WTC11 (cell line): ENCODE measurements around the gene JOSD1. TPM values are rescaled to one million over a fixed set of nuclear protein-coding genes. Genes with fewer than 3 reads are reported as not detected.

Experiments used
- ATAC-seq: fragments of 200-7000 bp; cut with Tn5 transposase; 2 replicates; pipeline ENCODE4 v1.10.0; 2021; ENCODE audit warnings: mild to moderate bottlenecking, moderate library complexity
- CTCF ChIA-PET: fragments of 300-600 bp; sonication (Branson Sonifier 250); formaldehyde crosslinking; loops from one replicate; lab custom pipeline; 2021; ENCODE audit warnings: antibody characterized with exemption; lab: Charles Lee
- POLR2A ChIA-PET: fragments of 350-600 bp; sonication (Branson Sonifier 250); formaldehyde crosslinking; loops from one replicate; lab custom pipeline; 2021; ENCODE audit warnings: antibody characterized with exemption; lab: Charles Lee
- DNase-seq: peaks from one replicate; pipeline ENCODE4 v3.0.0; 2021; ENCODE audit warnings: low spot score
- H3K27ac Mint-ChIP-seq: 2 replicates; pipeline ENCODE4 v1.8.0; 2021; ENCODE audit warnings: mixed read lengths
- H3K27me3 Mint-ChIP-seq: 2 replicates; pipeline ENCODE4 v1.8.0; 2021; ENCODE audit warnings: low read depth, mild to moderate bottlenecking, moderate library complexity, mixed read lengths
- H3K36me3 Mint-ChIP-seq: 2 replicates; pipeline ENCODE4 v1.8.0; 2021; ENCODE audit warnings: mixed read lengths
- H3K4me1 Mint-ChIP-seq: 2 replicates; pipeline ENCODE4 v1.8.0; 2022; ENCODE audit warnings: mixed read lengths
- H3K4me3 Mint-ChIP-seq: 2 replicates; pipeline ENCODE4 v1.8.0; 2021; ENCODE audit warnings: mild to moderate bottlenecking, moderate library complexity, mixed read lengths
- H3K9me3 Mint-ChIP-seq: 2 replicates; pipeline ENCODE4 v1.8.0; 2021; ENCODE audit warnings: mixed read lengths
- AFF4 ChIP-seq: sonication (generic); formaldehyde crosslinking; IDR thresholded peaks from 2 replicates; pipeline ENCODE4 v1.8.1; 2023; ENCODE audit warnings: mild to moderate bottlenecking, missing genetic modification reagents, borderline replicate concordance
- AR ChIP-seq: fragments of 250-450 bp; sonication (Bioruptor Pico); IDR thresholded peaks from 2 replicates; pipeline ENCODE4 v1.9.0; 2021; ENCODE audit warnings: mild to moderate bottlenecking
- CREB1 ChIP-seq: sonication (generic); formaldehyde crosslinking; IDR thresholded peaks from 2 replicates; pipeline ENCODE4 v1.8.0; 2023; ENCODE audit warnings: mild to moderate bottlenecking, missing genetic modification reagents
- ELF4 ChIP-seq: sonication (generic); formaldehyde crosslinking; IDR thresholded peaks from 2 replicates; pipeline ENCODE4 v1.8.1; 2022; ENCODE audit warnings: low read depth, mild to moderate bottlenecking, moderate library complexity, missing genetic modification reagents
- MAX ChIP-seq: sonication (generic); formaldehyde crosslinking; IDR thresholded peaks from 2 replicates; pipeline ENCODE4 v1.8.0; 2022; ENCODE audit warnings: mild to moderate bottlenecking, missing genetic modification reagents
- MLX ChIP-seq: sonication (generic); formaldehyde crosslinking; IDR thresholded peaks from 2 replicates; pipeline ENCODE4 v1.8.1; 2023; ENCODE audit warnings: mild to moderate bottlenecking, missing genetic modification reagents, moderate library complexity
- MXD4 ChIP-seq: fragments of 250-450 bp; sonication (Bioruptor Pico); IDR thresholded peaks from 2 replicates; pipeline ENCODE4 v1.8.0; 2021; ENCODE audit warnings: mild to moderate bottlenecking, moderate library complexity, borderline replicate concordance
- NFYB ChIP-seq: sonication (generic); formaldehyde crosslinking; conservative IDR thresholded peaks from 2 replicates; pipeline ENCODE4 v1.8.0; 2022; ENCODE audit warnings: low read depth, missing genetic modification reagents
- SMAD4 ChIP-seq: sonication (generic); formaldehyde crosslinking; IDR thresholded peaks from 2 replicates; pipeline ENCODE4 v1.8.0; 2022; ENCODE audit warnings: mild to moderate bottlenecking, missing genetic modification reagents
- SP1 ChIP-seq: sonication (generic); formaldehyde crosslinking; conservative IDR thresholded peaks from 2 replicates; pipeline ENCODE4 v1.8.1; 2022; ENCODE audit warnings: missing genetic modification reagents
- STAT6 ChIP-seq: sonication (generic); formaldehyde crosslinking; conservative IDR thresholded peaks from 2 replicates; pipeline ENCODE4 v1.8.1; 2023; ENCODE audit warnings: mild to moderate bottlenecking, low read depth, missing genetic modification reagents, moderate library complexity
- TCF7 ChIP-seq: sonication (generic); formaldehyde crosslinking; IDR thresholded peaks from 2 replicates; pipeline ENCODE4 v1.8.0; 2022; ENCODE audit warnings: mild to moderate bottlenecking, low read depth, missing genetic modification reagents, moderate library complexity
- TEAD1 ChIP-seq: sonication (generic); formaldehyde crosslinking; IDR thresholded peaks from 2 replicates; pipeline ENCODE4 v1.8.0; 2022; ENCODE audit warnings: mild to moderate bottlenecking, missing genetic modification reagents
- TP53 ChIP-seq: sonication (generic); formaldehyde crosslinking; IDR thresholded peaks from 2 replicates; pipeline ENCODE4 v1.8.1; 2023; ENCODE audit warnings: mild to moderate bottlenecking, missing genetic modification reagents
- ZBTB43 ChIP-seq: sonication (generic); formaldehyde crosslinking; IDR thresholded peaks from 2 replicates; pipeline ENCODE4 v1.8.1; 2023; ENCODE audit warnings: mild to moderate bottlenecking, missing genetic modification reagents
- ZNF232 ChIP-seq: sonication (generic); formaldehyde crosslinking; IDR thresholded peaks from 2 replicates; pipeline ENCODE4 v1.8.0; 2022; ENCODE audit warnings: mild to moderate bottlenecking, missing genetic modification reagents
- ZNF317 ChIP-seq: sonication (generic); formaldehyde crosslinking; IDR thresholded peaks from 2 replicates; pipeline ENCODE4 v1.8.1; 2023; ENCODE audit warnings: low read depth, mild to moderate bottlenecking, moderate library complexity, missing genetic modification reagents, borderline replicate concordance
- ZNF396 ChIP-seq: fragments of 250-450 bp; sonication (Bioruptor Pico); IDR thresholded peaks from 2 replicates; pipeline ENCODE4 v1.8.0; 2021; ENCODE audit warnings: mild to moderate bottlenecking, moderate library complexity, borderline replicate concordance
- ZNF423 ChIP-seq: fragments of 250-450 bp; sonication (Bioruptor Pico); IDR thresholded peaks from 2 replicates; pipeline ENCODE4 v2.1.2; 2022; ENCODE audit warnings: mild to moderate bottlenecking, moderate library complexity
- ZNF671 ChIP-seq: fragments of 250-450 bp; sonication (Bioruptor Pico); IDR thresholded peaks from 2 replicates; pipeline ENCODE4 v1.8.0; 2021; ENCODE audit warnings: mild to moderate bottlenecking
- ZSCAN18 ChIP-seq: fragments of 250-450 bp; sonication (Bioruptor Pico); IDR thresholded peaks from 2 replicates; pipeline ENCODE4 v2.1.2; 2022; ENCODE audit warnings: mild to moderate bottlenecking, moderate library complexity
- total RNA-seq: library from RNA; stranded (reverse); gene quantifications from 3 replicates; pipeline ENCODE4 v1.2.3, GENCODE V29; 2021

The JOSD1 gene
- total RNA-seq, 1 experiment from 2014 or later, result 24.5 TPM

GRCh38 chr22:38675833-38676232, 24.9 kb downstream of the JOSD1 start (continued):
- no peak for TF ChIP-seq STAT6

- DNase-seq (no peak), ATAC-seq (no peak)
- no peaks in the 10 kb centered on the region for H3K9me3 Mint-ChIP-seq
- H3K27ac Mint-ChIP-seq, result no peak overlapping the region
- no peak overlapping the region for H3K4me3 Mint-ChIP-seq
- CTCF ChIA-PET, result no interaction called here
- no peaks in the 10 kb centered on the region for H3K27me3 Mint-ChIP-seq
- H3K4me1 Mint-ChIP-seq, result no peaks in the 10 kb centered on the region
- POLR2A ChIA-PET, result no interaction called here
- peaks cover 21% of the 10 kb centered on the region for H3K36me3 Mint-ChIP-seq
- TF ChIP-seq ZNF317, result no peak
- TF ChIP-seq TP53, result no peak
- no peak for TF ChIP-seq ZNF232 (CRISPR knock-in tag)
- no peak for TF ChIP-seq AFF4 (CRISPR knock-in tag)
- no peak for TF ChIP-seq MXD4 (CRISPR knock-in tag)
- no peak for TF ChIP-seq MAX (CRISPR knock-in tag)
- no peak for TF ChIP-seq NFYB (CRISPR knock-in tag)
- TF ChIP-seq MLX (CRISPR knock-in tag), result no peak
- no peak for TF ChIP-seq ZNF423 (CRISPR knock-in tag)
- no peak for TF ChIP-seq TEAD1 (CRISPR knock-in tag)
- no peak for TF ChIP-seq ZNF671 (CRISPR knock-in tag)
- no peak for TF ChIP-seq SP1
- TF ChIP-seq ZNF396 (CRISPR knock-in tag), result no peak
- TF ChIP-seq TCF7 (CRISPR knock-in tag), result no peak
- no peak for TF ChIP-seq ELF4 (CRISPR knock-in tag)
- TF ChIP-seq CREB1 (CRISPR knock-in tag), result no peak
- no peak for TF ChIP-seq ZBTB43 (CRISPR knock-in tag)
- no peak for TF ChIP-seq AR
- TF ChIP-seq SMAD4, result no peak
- no peak for TF ChIP-seq ZSCAN18 (CRISPR knock-in tag)
Measured at GRCh38 chr22:38674888-38675287, 25.9 kb downstream of the JOSD1 start.
